Ectodermal cell (in vitro differentiated cells): ENCODE data around the gene HMGCL.

ENCODE experiments used
- H3K27ac ChIP-seq: 2 replicates; pipeline ENCODE4 v1.7.0; 2013; ENCODE audit warnings: mild to moderate bottlenecking, low read depth, low read length; ENCODE audit not compliant: insufficient read depth, poor library complexity, severe bottlenecking
- H3K27me3 ChIP-seq: 2 replicates; pipeline ENCODE4 v1.7.0; 2013; ENCODE audit warnings: mild to moderate bottlenecking, low read length; ENCODE audit not compliant: insufficient read depth, control insufficient read depth, poor library complexity, severe bottlenecking
- H3K36me3 ChIP-seq: one replicate; pipeline ENCODE4 v1.7.0; 2013; ENCODE audit warnings: low read length; ENCODE audit not compliant: control insufficient read depth, insufficient read depth
- H3K4me1 ChIP-seq: one replicate; pipeline ENCODE4 v1.7.0; 2013; ENCODE audit warnings: low read length; ENCODE audit not compliant: control insufficient read depth, insufficient read depth
- H3K4me3 ChIP-seq: 2 replicates; pipeline ENCODE4 v1.7.0; 2013; ENCODE audit warnings: low read depth, low read length, control low read depth; ENCODE audit not compliant: insufficient read depth
- H3K9me3 ChIP-seq: 2 replicates; pipeline ENCODE4 v1.7.0; 2013; ENCODE audit warnings: mild to moderate bottlenecking, low read length, moderate library complexity; ENCODE audit not compliant: control insufficient read depth
- WGBS, 2 experiments: methylation state at CpG; one replicate each; pipeline ENCODE4 v1.1.7; 2013; ENCODE audit warnings: missing lambda C conversion rate in 2 of 2; 5-methylcytosine and 5-hydroxymethylcytosine counted together

HMGCL gene

DNA sequence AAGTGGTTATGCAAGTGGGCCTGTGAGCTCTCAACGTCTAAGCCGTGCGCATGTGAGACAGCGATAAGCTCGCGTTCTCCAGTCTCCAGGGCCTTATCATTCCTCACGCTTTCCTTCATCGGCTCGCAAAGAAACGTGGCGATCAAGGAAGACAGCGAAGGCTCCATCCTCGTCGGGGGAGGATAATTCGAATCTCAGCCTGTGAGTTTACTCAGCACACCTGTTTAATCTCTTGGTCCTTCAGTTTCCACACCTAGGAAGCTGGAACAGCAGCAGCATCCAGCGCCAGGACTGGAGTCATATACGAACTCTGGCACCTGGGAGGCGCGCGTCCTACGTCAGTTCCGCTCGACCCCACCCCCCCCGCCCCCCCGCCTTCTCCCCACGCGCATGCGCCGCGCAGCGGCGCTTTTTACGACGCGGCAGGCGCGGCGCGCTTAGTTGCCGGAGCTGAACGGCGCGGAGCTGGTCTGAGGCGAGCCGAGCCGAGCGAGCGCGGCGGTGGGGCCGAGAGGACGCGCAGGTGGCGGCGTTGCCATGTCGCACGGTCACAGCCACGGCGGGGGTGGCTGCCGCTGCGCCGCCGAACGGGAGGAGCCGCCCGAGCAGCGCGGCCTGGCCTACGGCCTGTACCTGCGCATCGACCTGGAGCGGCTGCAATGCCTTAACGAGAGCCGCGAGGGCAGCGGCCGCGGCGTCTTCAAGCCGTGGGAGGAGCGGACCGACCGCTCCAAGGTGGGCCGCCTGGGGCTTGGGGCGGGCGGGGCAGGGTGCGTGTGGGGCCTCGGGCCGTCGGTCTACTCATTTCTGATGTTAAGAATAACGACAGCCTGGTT, 47.0 kb downstream of the HMGCL start, which contains the start of gene PITHD1:
PITHD1 (plus strand) TSS at position 440 of the 836 bp plus-strand sequence; CDS start at position 538, 98 bp downstream.
- WGBS, 2 experiments, result 0% methylated on average over 86 to 89 of the region's 91 CpGs
- Histone ChIP-seq H3K36me3 (peaks cover 6% of the 10 kb centered on the region), H3K27me3 (no peaks in the 10 kb centered on the region), H3K27ac (peak within 1 kb of the TSS; percentile 64), H3K4me3 (peak within 1 kb of the TSS; percentile 90), H3K4me1 (peaks cover 8% of the 10 kb centered on the region), H3K9me3 (no peaks in the 10 kb centered on the region)

DNA sequence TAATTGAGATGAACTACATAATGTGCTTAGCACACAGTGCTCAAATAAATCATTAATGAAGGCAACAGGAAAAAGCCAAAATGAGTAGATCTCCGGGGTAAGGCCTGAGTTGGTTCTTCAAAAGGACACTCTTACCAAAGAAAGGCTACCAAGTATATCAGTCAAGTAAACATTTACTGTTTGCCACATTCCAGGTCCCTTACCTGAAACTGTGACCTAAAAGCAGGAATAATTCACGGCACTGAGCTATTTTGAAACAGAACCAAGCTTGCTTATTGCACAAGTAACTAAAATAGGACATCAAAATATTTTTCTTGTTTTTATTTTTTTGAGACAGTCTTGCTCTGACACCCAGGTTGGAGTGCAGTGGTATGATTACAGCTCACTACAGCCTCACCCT, 49.0 kb downstream of the HMGCL start:
- H3K27ac ChIP-seq, result no peak overlapping the region
- WGBS, 2 experiments, result 90 to 95% methylated on average over 2 of the region's 2 CpGs
- H3K4me3 ChIP-seq, result no peak overlapping the region

DNA sequence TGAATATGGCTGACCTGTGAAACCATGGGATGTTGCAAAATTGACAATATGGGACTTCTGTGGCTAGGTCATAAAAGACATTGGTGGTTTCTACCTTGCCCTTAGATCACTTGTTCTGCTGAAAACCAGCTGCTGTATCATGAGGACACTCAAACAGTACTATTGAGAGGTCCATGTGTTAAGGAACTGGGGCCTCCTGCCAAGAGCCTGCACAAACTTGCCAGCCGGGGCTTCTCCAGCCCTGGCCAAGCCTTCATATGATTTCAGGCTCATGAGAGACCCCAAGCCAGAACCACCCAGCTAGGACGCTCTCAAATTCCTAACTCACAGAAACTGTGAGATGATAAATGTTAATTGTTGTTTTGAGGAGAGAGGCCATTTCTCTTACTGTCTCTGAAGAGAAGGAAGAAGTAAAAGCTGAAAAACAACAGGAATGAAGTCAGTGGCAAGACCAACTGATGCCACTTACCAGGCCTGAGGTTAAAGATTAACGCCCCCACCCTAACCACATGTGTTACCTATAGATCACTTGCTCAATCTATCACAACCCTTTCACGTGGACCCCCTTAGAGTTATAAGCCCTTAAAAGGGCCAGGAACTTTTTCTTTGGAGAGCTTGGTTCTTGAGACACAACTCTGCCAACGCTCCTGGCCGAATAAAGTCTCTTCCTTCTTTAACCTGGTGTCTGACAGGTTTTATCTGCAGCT, 50.9 kb downstream of the HMGCL start:
- 91 to 92% methylated on average over 5 to 6 of the region's 6 CpGs for WGBS, 2 experiments
- H3K4me3 ChIP-seq, result no peak overlapping the region
- H3K27me3 ChIP-seq, result no peaks in the 10 kb centered on the region
- H3K9me3 ChIP-seq, result no peaks in the 10 kb centered on the region
- peaks cover 5% of the 10 kb centered on the region for H3K4me1 ChIP-seq
- no peaks in the 10 kb centered on the region for H3K36me3 ChIP-seq
- H3K27ac ChIP-seq, result no peak overlapping the region

More for the DNA sequence above, 49.0 kb downstream of the HMGCL start:
- H3K4me1 ChIP-seq, result peaks cover 8% of the 10 kb centered on the region
- peaks cover 6% of the 10 kb centered on the region for H3K36me3 ChIP-seq
- no peaks in the 10 kb centered on the region for H3K27me3 ChIP-seq
- H3K9me3 ChIP-seq, result no peaks in the 10 kb centered on the region

DNA sequence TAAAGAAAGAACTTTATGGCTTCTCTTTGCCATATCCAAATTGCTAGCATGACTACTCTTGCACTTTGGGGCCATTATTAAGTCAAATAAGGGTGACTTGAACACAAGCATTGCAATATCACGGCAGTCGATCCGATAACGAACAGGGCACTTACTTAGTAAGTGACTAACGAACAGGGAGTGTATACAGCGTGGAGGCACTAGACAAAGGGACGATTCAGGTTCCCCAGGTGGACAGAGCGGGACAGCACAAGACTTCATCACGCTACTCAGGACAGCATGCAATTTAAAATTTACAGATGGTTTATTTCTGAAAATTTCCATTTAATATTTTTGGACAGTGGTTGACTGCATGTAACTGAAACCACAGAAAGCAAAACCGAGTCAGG, 52.4 kb downstream of the HMGCL start:
- H3K4me1 ChIP-seq, result no peaks in the 10 kb centered on the region
- 92% methylated on average over 10 of the region's 10 CpGs for WGBS, 2 experiments
- no peak overlapping the region for H3K4me3 ChIP-seq
- no peaks in the 10 kb centered on the region for H3K36me3 ChIP-seq
- no peaks in the 10 kb centered on the region for H3K27me3 ChIP-seq
- H3K9me3 ChIP-seq, result no peaks in the 10 kb centered on the region
- H3K27ac ChIP-seq, result no peak overlapping the region

DNA sequence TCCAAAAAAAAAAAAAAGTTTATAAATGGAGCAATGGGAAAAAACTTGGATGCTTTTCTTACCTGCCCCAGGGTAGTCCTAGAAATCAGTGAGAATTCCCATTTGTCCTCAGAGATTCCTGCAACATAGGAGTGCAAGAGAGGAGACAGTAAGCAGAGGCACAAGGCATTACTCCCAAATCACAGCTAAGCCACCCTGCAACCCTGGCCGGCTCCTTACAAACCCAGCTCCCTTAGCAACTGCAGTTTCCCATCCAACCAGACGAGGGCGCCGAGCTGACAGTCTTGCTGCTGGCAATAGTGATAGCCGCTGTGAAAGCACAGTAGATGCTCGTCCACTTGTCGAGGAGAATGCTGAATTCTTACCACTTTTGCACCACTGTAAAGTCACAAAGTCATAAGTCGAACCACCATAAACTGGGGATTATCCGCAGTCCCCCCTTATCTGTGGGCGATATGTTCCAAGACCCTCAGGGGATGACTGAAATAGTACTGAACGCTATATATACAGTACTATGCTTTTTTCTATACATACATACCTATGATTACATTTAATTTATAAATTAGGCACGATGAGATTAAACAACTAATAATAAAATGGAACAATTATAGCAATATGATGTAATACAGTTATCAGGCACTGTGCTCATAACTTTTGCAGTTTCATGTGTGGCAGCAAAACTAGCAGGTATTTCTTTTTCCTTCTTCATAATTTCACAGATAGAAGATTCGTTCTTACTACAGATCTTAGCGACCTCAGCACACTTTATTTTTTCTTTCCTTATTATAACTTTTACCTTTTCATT, 53.0 kb downstream of the HMGCL start:
- Histone ChIP-seq H3K27ac (no peak overlapping the region), H3K4me3 (no peak overlapping the region), H3K9me3 (no peaks in the 10 kb centered on the region), H3K27me3 (no peaks in the 10 kb centered on the region), H3K36me3 (no peaks in the 10 kb centered on the region), H3K4me1 (no peaks in the 10 kb centered on the region)
- WGBS, 2 experiments, result 18 to 19% methylated on average over 12 of the region's 14 CpGs

DNA sequence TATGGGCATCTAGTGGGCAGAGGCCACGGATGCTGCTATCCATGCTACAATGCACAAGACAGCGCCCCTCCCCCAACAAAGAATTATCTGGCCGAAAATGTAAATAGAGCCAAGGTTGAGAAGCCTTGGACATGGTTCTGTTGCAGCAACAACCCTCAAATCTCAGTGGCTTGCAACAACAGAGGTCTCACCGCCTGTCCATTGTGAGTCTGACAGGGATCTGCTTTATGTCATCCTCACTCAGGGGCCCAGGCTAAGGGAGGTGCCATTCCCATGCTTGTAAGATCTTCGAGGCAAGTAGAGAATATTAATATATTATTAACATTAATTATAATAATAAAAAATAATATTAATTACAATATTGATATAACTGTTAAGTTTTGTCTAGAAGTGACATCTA, 56.5 kb downstream of the HMGCL start:
- WGBS, 2 experiments, result 89 to 97% methylated on average over 4 of the region's 5 CpGs

DNA sequence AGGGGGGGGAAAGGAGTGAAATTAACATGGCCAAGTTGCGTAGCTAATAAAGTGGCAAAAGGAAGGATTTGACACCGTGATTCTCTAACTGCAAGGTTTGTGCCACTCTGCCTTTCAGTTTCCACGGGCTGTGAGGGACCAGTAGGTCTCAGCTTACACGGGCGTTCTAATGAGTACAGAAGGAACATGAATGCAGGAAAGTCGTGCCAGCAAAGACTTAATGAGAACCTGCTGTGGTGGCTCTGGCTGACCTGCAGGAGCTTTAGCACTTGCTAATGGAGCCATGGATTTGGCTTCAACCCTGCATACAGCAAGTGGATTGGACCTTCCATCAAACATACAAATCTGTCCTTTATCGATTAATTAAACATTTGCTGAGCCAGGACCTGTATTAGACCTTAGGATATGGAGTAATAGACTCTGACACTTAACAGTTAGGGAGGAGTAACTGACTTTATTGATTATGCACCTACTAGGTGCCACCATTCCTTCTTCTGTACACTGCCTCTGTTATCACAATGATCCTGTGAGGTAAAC, 62.1 kb downstream of the HMGCL start:
- Histone ChIP-seq H3K27me3 (no peaks in the 10 kb centered on the region), H3K9me3 (no peaks in the 10 kb centered on the region), H3K4me3 (no peak overlapping the region), H3K4me1 (no peaks in the 10 kb centered on the region), H3K36me3 (peaks cover 32% of the 10 kb centered on the region), H3K27ac (no peak overlapping the region)
- WGBS, 2 experiments, result 87 to 90% methylated on average over 6 to 7 of the region's 7 CpGs

More for the DNA sequence above, 56.5 kb downstream of the HMGCL start:
- no peaks in the 10 kb centered on the region for H3K9me3 ChIP-seq
- no peaks in the 10 kb centered on the region for H3K4me1 ChIP-seq
- H3K4me3 ChIP-seq, result no peak overlapping the region
- no peaks in the 10 kb centered on the region for H3K27me3 ChIP-seq
- no peaks in the 10 kb centered on the region for H3K36me3 ChIP-seq
- H3K27ac ChIP-seq, result no peak overlapping the region

DNA sequence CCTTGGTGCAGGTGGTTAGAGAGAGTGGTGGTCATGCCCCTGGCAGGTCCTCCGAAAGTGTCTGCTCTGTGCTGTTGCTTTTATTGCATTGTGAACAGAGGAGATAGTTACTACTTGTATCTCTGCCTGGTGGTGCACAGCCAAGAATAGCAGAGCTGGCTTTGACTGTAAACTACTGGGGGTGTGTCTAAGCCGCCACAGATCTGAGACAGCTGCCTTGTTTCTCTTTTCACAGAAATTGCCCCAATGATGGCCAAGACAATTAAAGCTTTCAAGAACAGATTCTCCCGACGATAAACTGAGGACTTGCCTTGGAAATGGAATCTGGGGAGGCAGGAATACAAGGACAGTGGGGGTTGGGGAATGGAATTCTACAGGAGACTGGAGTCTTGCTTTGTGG, 66.0 kb downstream of the HMGCL start:
- H3K4me3 ChIP-seq, result no peak overlapping the region
- peaks cover 68% of the 10 kb centered on the region for H3K36me3 ChIP-seq
- no peaks in the 10 kb centered on the region for H3K9me3 ChIP-seq
- H3K4me1 ChIP-seq, result no peaks in the 10 kb centered on the region
- no peaks in the 10 kb centered on the region for H3K27me3 ChIP-seq
- no peak overlapping the region for H3K27ac ChIP-seq
- 92 to 97% methylated on average over 4 of the region's 4 CpGs for WGBS, 2 experiments

DNA sequence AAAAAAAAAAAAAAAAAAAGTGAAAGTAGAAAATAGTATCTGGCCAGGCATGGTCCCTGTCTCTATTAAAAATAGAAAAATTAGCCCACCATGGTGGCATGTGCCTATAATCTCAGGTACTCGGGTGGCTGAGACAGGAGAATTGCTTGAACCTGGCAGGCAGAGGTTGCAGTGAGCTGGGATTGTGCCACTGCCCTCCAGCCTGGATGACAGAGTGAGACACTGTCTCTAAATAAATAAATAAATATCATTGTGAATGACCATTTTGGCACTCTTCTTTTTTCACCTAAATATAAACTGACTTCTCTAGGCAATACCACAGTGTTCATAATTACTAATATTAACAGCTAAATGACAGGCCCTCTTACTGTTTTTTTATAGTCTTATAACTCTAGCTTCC, 67.4 kb downstream of the HMGCL start:
- Histone ChIP-seq H3K4me1 (no peaks in the 10 kb centered on the region), H3K9me3 (no peaks in the 10 kb centered on the region), H3K27ac (no peak overlapping the region), H3K27me3 (no peaks in the 10 kb centered on the region), H3K4me3 (no peak overlapping the region), H3K36me3 (peaks cover 83% of the 10 kb centered on the region)
- WGBS, 2 experiments, result 93 to 94% methylated on average over 1 of the region's 1 CpG
